Hematopoietic multipotent progenitor cell treated with erythropoietin and hydrocortisone succinate and interleukin-3 and kit ligand, for 15 days (in vitro differentiated cells): ENCODE results near the gene RNF121.

Experiments
- DNase-seq: peaks from one replicate; pipeline ENCODE4 v3.0.0-alpha.2; 2015; ENCODE audit warnings: low spot score

RNF121 gene

GRCh38 chr11:72039031-72039855 is 110.4 kb downstream of the RNF121 start:
- no peak for DNase-seq

GRCh38 chr11:72039856-72040401 is 111.1 kb downstream of the RNF121 start:
- DNase-seq = no peak

GRCh38 chr11:72040491-72041363 is 111.9 kb downstream of the RNF121 start:
- peak; percentile 87 for DNase-seq

GRCh38 chr11:72041364-72042063 is 112.7 kb downstream of the RNF121 start:
- no peak for DNase-seq

GRCh38 chr11:72042064-72042745 is 113.4 kb downstream of the RNF121 start:
- no peak for DNase-seq

GRCh38 chr11:72045849-72046248 is 117.0 kb downstream of the RNF121 start:
- DNase-seq = no peak
